ENCODE data around the gene SPAG8.

Gene SPAG8

DNA sequence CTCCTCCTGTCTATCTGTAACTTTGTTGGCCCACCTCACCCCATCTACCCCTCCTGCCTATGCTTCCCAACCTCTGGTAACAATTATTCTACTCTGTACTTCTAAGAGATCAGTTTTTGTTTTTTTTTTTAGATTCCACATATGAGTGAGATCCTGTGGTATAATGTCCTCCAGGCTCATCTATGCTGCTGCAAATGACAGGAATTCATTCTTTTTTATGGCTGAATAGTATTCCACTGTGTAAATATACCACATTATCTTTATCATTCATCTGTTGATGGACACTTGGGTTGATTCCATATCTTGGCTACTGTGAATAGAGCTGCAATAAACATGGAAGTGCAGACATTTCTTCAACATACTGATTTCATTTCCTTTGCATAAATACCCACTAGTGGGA is 28.6 kb downstream of the SPAG8 start:
- Histone ChIP-seq H3K4me1 (ENCODE audit: control insufficient read depth, insufficient read depth, low read length, poor library complexity, severe bottlenecking) (no peaks in the 10 kb centered on the region), H3K36me3 (ENCODE audit: control insufficient read depth, insufficient read depth, low read length) (peaks cover 11% of the 10 kb centered on the region), H3K4me3 (ENCODE audit: insufficient read depth, low read depth, low read length, poor library complexity, severe bottlenecking) (no peak overlapping the region), H3K9me3 (ENCODE audit: control insufficient read depth, low read length) (no peaks in the 10 kb centered on the region), H3K27ac (ENCODE audit: insufficient read depth, low read length, poor library complexity, severe bottlenecking) (no peak overlapping the region), H3K27me3 (replicated peaks; ENCODE audit: control insufficient read depth, insufficient read depth, low read length, poor library complexity, severe bottlenecking) (no peaks in the 10 kb centered on the region)
- DNase-seq, result no peak

- no peak for DNase-seq
- Histone ChIP-seq H3K27me3 (replicated peaks; ENCODE audit: control insufficient read depth, insufficient read depth, low read length, poor library complexity, severe bottlenecking) (no peaks in the 10 kb centered on the region), H3K9me3 (ENCODE audit: control insufficient read depth, low read length) (no peaks in the 10 kb centered on the region), H3K4me1 (ENCODE audit: control insufficient read depth, insufficient read depth, low read length, poor library complexity, severe bottlenecking) (no peaks in the 10 kb centered on the region), H3K27ac (ENCODE audit: insufficient read depth, low read length, poor library complexity, severe bottlenecking) (no peak overlapping the region), H3K4me3 (ENCODE audit: insufficient read depth, low read depth, low read length, poor library complexity, severe bottlenecking) (no peak overlapping the region), H3K36me3 (ENCODE audit: control insufficient read depth, insufficient read depth, low read length) (peaks cover 10% of the 10 kb centered on the region)
Observed at GRCh38 chr9:35781066-35781465, 31.0 kb downstream of the SPAG8 start.

DNA sequence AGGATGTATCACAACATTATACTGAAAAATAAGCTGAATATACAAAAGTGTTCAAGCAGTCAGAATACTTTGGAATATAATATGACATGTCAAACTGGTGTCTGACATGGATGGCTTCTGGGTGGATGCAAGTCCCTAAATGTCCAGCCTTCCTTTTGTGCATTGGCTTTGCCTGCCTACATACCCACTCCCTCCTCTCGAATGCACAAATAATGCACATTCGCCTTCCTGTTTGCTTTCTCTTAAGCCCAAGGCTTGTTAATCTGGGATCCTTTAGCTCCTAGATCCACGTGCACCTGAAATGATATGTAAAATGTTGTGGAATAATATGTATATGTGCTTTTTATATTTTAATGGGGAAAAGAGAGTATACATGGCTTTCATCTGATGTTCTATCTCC is 33.6 kb downstream of the SPAG8 start:
- Histone ChIP-seq H3K27ac (ENCODE audit: insufficient read depth, low read length, poor library complexity, severe bottlenecking) (no peak overlapping the region), H3K36me3 (ENCODE audit: control insufficient read depth, insufficient read depth, low read length) (peaks cover 9% of the 10 kb centered on the region), H3K4me1 (ENCODE audit: control insufficient read depth, insufficient read depth, low read length, poor library complexity, severe bottlenecking) (no peaks in the 10 kb centered on the region), H3K9me3 (ENCODE audit: control insufficient read depth, low read length) (no peaks in the 10 kb centered on the region), H3K4me3 (ENCODE audit: insufficient read depth, low read depth, low read length, poor library complexity, severe bottlenecking) (no peak overlapping the region), H3K27me3 (replicated peaks; ENCODE audit: control insufficient read depth, insufficient read depth, low read length, poor library complexity, severe bottlenecking) (no peaks in the 10 kb centered on the region)
- no peak for DNase-seq

DNA sequence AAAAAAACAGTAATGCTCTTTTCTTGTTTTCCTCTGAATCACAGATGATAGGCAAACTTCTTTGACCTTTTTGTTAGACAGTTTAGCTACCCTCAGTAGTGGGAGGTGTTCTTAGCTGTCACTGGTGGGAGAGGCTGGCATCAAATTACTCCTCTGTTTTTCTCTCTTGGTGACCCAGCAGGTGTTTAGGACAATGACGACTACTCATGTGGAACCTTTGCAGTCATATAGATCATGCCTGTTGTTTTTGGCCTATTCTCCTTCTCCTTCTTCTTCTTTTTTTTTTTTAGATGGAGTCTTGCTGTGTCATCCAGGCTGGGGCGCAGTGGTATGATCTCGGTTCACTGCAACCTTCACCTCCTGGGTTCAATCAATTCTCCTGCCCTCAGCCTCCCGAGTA is 36.0 kb downstream of the SPAG8 start:
- H3K27ac ChIP-seq (ENCODE audit: insufficient read depth, low read length, poor library complexity, severe bottlenecking), result no peak overlapping the region

DNA sequence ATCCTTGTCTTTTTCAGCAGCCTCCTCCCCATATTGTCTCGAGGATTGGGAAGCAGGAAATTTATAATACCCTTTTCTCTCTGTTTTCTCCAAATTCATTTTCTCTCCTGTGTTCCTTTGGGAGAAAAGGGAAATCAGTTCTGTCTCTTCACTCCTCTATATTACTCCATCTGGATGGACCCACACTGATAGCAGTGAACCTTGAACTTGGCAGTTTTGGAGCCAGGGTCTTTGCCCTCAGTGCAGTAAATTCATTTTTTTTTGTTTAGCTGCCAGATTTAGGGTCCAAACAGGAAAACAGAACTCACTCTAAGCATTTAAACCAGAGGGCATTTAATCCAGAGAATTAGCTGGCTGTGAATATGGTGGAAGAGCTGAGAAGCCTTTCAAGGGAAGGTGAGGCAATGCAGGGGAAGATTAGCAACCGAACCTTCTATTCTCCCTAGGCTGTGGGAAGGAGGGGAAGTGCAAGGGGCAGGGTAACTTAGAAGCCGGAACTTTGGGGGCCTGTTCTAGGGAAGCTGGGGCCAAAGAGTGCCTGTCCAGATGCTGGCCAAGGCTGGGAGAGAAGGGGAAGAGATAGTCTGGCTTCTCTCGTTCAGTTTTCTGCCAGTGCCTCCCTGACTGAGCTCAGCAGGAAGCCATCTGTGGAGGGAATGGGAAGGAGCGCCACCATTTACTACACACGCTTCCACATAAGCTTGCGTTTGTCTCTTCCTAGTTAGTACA is 37.0 kb downstream of the SPAG8 start:
- Histone ChIP-seq H3K4me3 (ENCODE audit: insufficient read depth, low read depth, low read length, poor library complexity, severe bottlenecking) (no peak overlapping the region), H3K4me1 (ENCODE audit: control insufficient read depth, insufficient read depth, low read length, poor library complexity, severe bottlenecking) (no peaks in the 10 kb centered on the region), H3K27ac (ENCODE audit: insufficient read depth, low read length, poor library complexity, severe bottlenecking) (no peak overlapping the region), H3K9me3 (ENCODE audit: control insufficient read depth, low read length) (no peaks in the 10 kb centered on the region), H3K36me3 (ENCODE audit: control insufficient read depth, insufficient read depth, low read length) (peaks cover 5% of the 10 kb centered on the region), H3K27me3 (replicated peaks; ENCODE audit: control insufficient read depth, insufficient read depth, low read length, poor library complexity, severe bottlenecking) (no peaks in the 10 kb centered on the region)
- DNase-seq, result no peak

More for the DNA sequence above, 36.0 kb downstream of the SPAG8 start:
- no peak overlapping the region for H3K4me3 ChIP-seq (ENCODE audit: insufficient read depth, low read depth, low read length, poor library complexity, severe bottlenecking)
- peaks cover 5% of the 10 kb centered on the region for H3K36me3 ChIP-seq (ENCODE audit: control insufficient read depth, insufficient read depth, low read length)
- DNase-seq, result no peak
- no peaks in the 10 kb centered on the region for H3K4me1 ChIP-seq (ENCODE audit: control insufficient read depth, insufficient read depth, low read length, poor library complexity, severe bottlenecking)
- no peaks in the 10 kb centered on the region for H3K27me3 ChIP-seq (replicated peaks; ENCODE audit: control insufficient read depth, insufficient read depth, low read length, poor library complexity, severe bottlenecking)
- no peaks in the 10 kb centered on the region for H3K9me3 ChIP-seq (ENCODE audit: control insufficient read depth, low read length)

- Histone ChIP-seq H3K4me1 (ENCODE audit: control insufficient read depth, insufficient read depth, low read length, poor library complexity, severe bottlenecking) (no peaks in the 10 kb centered on the region), H3K36me3 (ENCODE audit: control insufficient read depth, insufficient read depth, low read length) (peaks cover 5% of the 10 kb centered on the region), H3K4me3 (ENCODE audit: insufficient read depth, low read depth, low read length, poor library complexity, severe bottlenecking) (no peak overlapping the region), H3K9me3 (ENCODE audit: control insufficient read depth, low read length) (no peaks in the 10 kb centered on the region), H3K27ac (ENCODE audit: insufficient read depth, low read length, poor library complexity, severe bottlenecking) (no peak overlapping the region), H3K27me3 (replicated peaks; ENCODE audit: control insufficient read depth, insufficient read depth, low read length, poor library complexity, severe bottlenecking) (no peaks in the 10 kb centered on the region)
- no peak for DNase-seq
Observed at GRCh38 chr9:35771943-35772342, 40.1 kb downstream of the SPAG8 start.

DNA sequence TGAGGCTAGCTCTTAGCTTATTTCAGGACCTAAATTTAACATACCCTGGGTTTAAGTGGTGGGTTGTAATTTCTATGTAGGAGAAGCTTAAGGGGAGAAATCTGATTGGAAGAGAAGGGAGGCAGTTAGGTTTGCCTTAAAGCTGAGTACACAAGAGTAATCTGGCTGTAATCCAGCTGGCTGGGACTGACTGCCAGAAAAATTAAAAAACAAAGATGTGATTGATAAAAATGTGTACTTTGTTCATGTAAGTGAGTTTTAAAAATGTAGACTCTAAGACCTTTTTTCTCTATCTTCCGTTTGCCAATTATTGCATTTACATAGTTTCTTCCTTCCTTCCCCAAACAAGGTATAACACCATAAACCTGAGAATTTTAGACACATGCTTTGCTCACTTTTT is 40.5 kb downstream of the SPAG8 start:
- no peaks in the 10 kb centered on the region for H3K27me3 ChIP-seq (replicated peaks; ENCODE audit: control insufficient read depth, insufficient read depth, low read length, poor library complexity, severe bottlenecking)
- DNase-seq, result no peak
- no peak overlapping the region for H3K27ac ChIP-seq (ENCODE audit: insufficient read depth, low read length, poor library complexity, severe bottlenecking)
- H3K4me1 ChIP-seq (ENCODE audit: control insufficient read depth, insufficient read depth, low read length, poor library complexity, severe bottlenecking), result no peaks in the 10 kb centered on the region
- H3K4me3 ChIP-seq (ENCODE audit: insufficient read depth, low read depth, low read length, poor library complexity, severe bottlenecking), result no peak overlapping the region
- H3K36me3 ChIP-seq (ENCODE audit: control insufficient read depth, insufficient read depth, low read length), result peaks cover 5% of the 10 kb centered on the region
- no peaks in the 10 kb centered on the region for H3K9me3 ChIP-seq (ENCODE audit: control insufficient read depth, low read length)

DNA sequence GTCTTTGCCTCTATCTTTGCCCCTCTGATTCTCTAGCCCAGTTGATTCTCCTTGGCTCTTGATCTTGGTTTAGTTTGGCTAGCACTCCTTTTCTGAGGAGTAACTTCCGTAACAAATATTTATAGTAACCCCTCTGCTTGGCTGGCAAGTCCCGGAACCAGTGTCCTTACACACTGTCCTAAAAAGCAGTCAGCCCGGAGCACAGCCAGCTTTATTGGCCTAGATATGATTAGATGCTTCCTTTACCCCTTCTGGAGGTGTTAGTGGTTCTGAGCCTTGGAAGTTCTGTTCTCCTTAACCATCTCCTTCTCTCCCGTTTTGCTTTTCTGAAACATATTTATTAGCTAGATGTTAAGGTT is 41.0 kb downstream of the SPAG8 start:
- Histone ChIP-seq H3K9me3 (ENCODE audit: control insufficient read depth, low read length) (no peaks in the 10 kb centered on the region), H3K4me3 (ENCODE audit: insufficient read depth, low read depth, low read length, poor library complexity, severe bottlenecking) (no peak overlapping the region), H3K27ac (ENCODE audit: insufficient read depth, low read length, poor library complexity, severe bottlenecking) (no peak overlapping the region), H3K27me3 (replicated peaks; ENCODE audit: control insufficient read depth, insufficient read depth, low read length, poor library complexity, severe bottlenecking) (no peaks in the 10 kb centered on the region), H3K36me3 (ENCODE audit: control insufficient read depth, insufficient read depth, low read length) (peaks cover 2% of the 10 kb centered on the region), H3K4me1 (ENCODE audit: control insufficient read depth, insufficient read depth, low read length, poor library complexity, severe bottlenecking) (no peaks in the 10 kb centered on the region)
- DNase-seq, result no peak

DNA sequence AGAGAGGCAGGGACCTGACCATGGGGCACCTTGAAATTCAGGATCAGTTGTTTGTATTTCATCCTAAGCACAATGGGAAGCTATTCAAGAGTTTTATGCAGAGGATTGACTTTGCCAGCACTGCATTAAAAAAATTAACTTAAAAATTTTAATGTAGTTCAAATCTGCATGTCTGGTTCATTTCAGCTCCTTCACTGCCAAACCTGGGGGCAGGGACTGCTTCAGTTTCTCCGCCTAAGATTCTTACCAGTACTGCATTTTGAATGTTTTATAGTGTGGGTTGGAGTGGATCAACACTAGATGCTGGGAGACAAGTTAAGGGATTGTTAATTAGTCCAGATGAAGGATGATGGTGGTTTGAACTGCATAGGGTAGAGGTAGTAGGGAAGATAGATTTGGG is 42.3 kb downstream of the SPAG8 start:
- H3K36me3 ChIP-seq (ENCODE audit: control insufficient read depth, insufficient read depth, low read length), result no peaks in the 10 kb centered on the region
- no peak for DNase-seq
- H3K27me3 ChIP-seq (replicated peaks; ENCODE audit: control insufficient read depth, insufficient read depth, low read length, poor library complexity, severe bottlenecking), result no peaks in the 10 kb centered on the region
- H3K4me1 ChIP-seq (ENCODE audit: control insufficient read depth, insufficient read depth, low read length, poor library complexity, severe bottlenecking), result no peaks in the 10 kb centered on the region
- H3K4me3 ChIP-seq (ENCODE audit: insufficient read depth, low read depth, low read length, poor library complexity, severe bottlenecking), result no peak overlapping the region
- no peaks in the 10 kb centered on the region for H3K9me3 ChIP-seq (ENCODE audit: control insufficient read depth, low read length)
- H3K27ac ChIP-seq (ENCODE audit: insufficient read depth, low read length, poor library complexity, severe bottlenecking), result no peak overlapping the region

- DNase-seq, result no peak
- Histone ChIP-seq H3K27me3 (replicated peaks; ENCODE audit: control insufficient read depth, insufficient read depth, low read length, poor library complexity, severe bottlenecking) (no peaks in the 10 kb centered on the region), H3K36me3 (ENCODE audit: control insufficient read depth, insufficient read depth, low read length) (no peaks in the 10 kb centered on the region), H3K27ac (ENCODE audit: insufficient read depth, low read length, poor library complexity, severe bottlenecking) (no peak overlapping the region), H3K9me3 (ENCODE audit: control insufficient read depth, low read length) (no peaks in the 10 kb centered on the region), H3K4me3 (ENCODE audit: insufficient read depth, low read depth, low read length, poor library complexity, severe bottlenecking) (no peak overlapping the region), H3K4me1 (ENCODE audit: control insufficient read depth, insufficient read depth, low read length, poor library complexity, severe bottlenecking) (no peaks in the 10 kb centered on the region)
Observed at GRCh38 chr9:35767458-35767857, 44.6 kb downstream of the SPAG8 start.
